GM12878 (cell line): ENCODE results near the gene SLC1A2. TPM values are rescaled to one million over a fixed set of nuclear protein-coding genes. Genes with fewer than 3 reads are reported as not detected.

ENCODE experiments used
- BCL11A ChIP-seq: IDR thresholded peaks from 2 replicates; pipeline ENCODE4 v1.6.1; 2011; ENCODE audit warnings: low read depth, low read length
- CEBPZ ChIP-seq: fragments of 150-350 bp; IDR thresholded peaks from 2 replicates; pipeline ENCODE4 v1.6.1; 2016; ENCODE audit warnings: low read depth, low read length
- CTCF ChIP-seq, 3 experiments: IDR thresholded peaks in 2 of 3; conservative IDR thresholded peaks in 1 of 3; 2 replicates each; pipeline ENCODE4 v1.5.1; 2011; ENCODE audit warnings: low read depth in 3 of 3, low read length in 3 of 3, mild to moderate bottlenecking in 3 of 3, control low read depth in 2 of 3, moderate library complexity in 2 of 3, inconsistent platforms in 1 of 3, mixed read lengths in 1 of 3; ENCODE audit not compliant: control insufficient read depth in 2 of 3, insufficient read depth in 1 of 3; ENCODE audit errors: extremely low read depth in 1 of 3
- ESRRA ChIP-seq: IDR thresholded peaks from 2 replicates; pipeline ENCODE4 v1.6.1; 2012; ENCODE audit warnings: mild to moderate bottlenecking, low read length, improper control_type of control experiment
- FOS ChIP-seq: IDR thresholded peaks from 3 replicates; pipeline ENCODE4 v1.6.1; 2011; ENCODE audit warnings: borderline replicate concordance; ENCODE audit not compliant: insufficient read length; ENCODE audit errors: extremely low read depth
- HDAC6 ChIP-seq: fragments of 200-600 bp; sonication (generic); IDR thresholded peaks from one replicate; pipeline ENCODE4 v1.8.0; 2017; ENCODE audit warnings: antibody characterized with exemption; ENCODE audit not compliant: unreplicated experiment
- HDGF ChIP-seq: fragments of 450-650 bp; IDR thresholded peaks from 2 replicates; pipeline ENCODE4 v1.6.1; 2016; ENCODE audit warnings: antibody characterized with exemption
- LARP7 ChIP-seq: fragments of 450-650 bp; IDR thresholded peaks from 2 replicates; pipeline ENCODE4 v1.6.1; 2017; ENCODE audit warnings: mild to moderate bottlenecking
- MAX ChIP-seq: IDR thresholded peaks from 2 replicates; pipeline ENCODE4 v1.6.1; 2012; ENCODE audit warnings: low read depth, low read length, improper control_type of control experiment
- MTA2 ChIP-seq: fragments of 450-650 bp; IDR thresholded peaks from 2 replicates; pipeline ENCODE4 v1.6.1; 2016; ENCODE audit warnings: low read depth, mild to moderate bottlenecking, moderate library complexity
- MTA3 ChIP-seq: IDR thresholded peaks from 2 replicates; pipeline ENCODE4 v1.6.1; 2012; ENCODE audit warnings: low read length, inconsistent platforms, borderline replicate concordance
- PBX3 ChIP-seq: IDR thresholded peaks from 2 replicates; pipeline ENCODE4 v1.6.1; 2011; ENCODE audit warnings: mild to moderate bottlenecking, low read depth, low read length, moderate library complexity; ENCODE audit not compliant: insufficient replicate concordance
- POU2F2 ChIP-seq: IDR thresholded peaks from 3 replicates; pipeline ENCODE4 v1.6.1; 2011; ENCODE audit warnings: low read depth, mild to moderate bottlenecking, low read length, borderline replicate concordance
- RELA ChIP-seq: fragments of 450-650 bp; IDR thresholded peaks from 2 replicates; pipeline ENCODE4 v1.8.0; 2014; ENCODE audit warnings: borderline replicate concordance; ENCODE audit not compliant: partially characterized antibody
- SIX5 ChIP-seq: IDR thresholded peaks from 2 replicates; pipeline ENCODE4 v1.6.1; 2011; ENCODE audit warnings: mild to moderate bottlenecking, low read depth, low read length, moderate library complexity; ENCODE audit not compliant: severe bottlenecking
- SMC3 ChIP-seq: IDR thresholded peaks from 2 replicates; pipeline ENCODE4 v1.6.1; 2011; ENCODE audit warnings: low read length, improper control_type of control experiment, borderline replicate concordance
- STAT1 ChIP-seq: fragments of 450-650 bp; conservative IDR thresholded peaks from 2 replicates; pipeline ENCODE4 v1.6.1; 2014; ENCODE audit warnings: antibody characterized with exemption, mild to moderate bottlenecking
- STAT3 ChIP-seq: IDR thresholded peaks from 2 replicates; pipeline ENCODE4 v1.6.1; 2011; ENCODE audit warnings: low read depth, low read length, improper control_type of control experiment
- SUPT20H ChIP-seq: IDR thresholded peaks from 2 replicates; pipeline ENCODE4 v1.6.1; 2011; ENCODE audit warnings: low read depth, mild to moderate bottlenecking, low read length, moderate library complexity, borderline replicate concordance; ENCODE audit not compliant: control insufficient read depth
- SUZ12 ChIP-seq: fragments of 200-600 bp; sonication (generic); IDR thresholded peaks from one replicate; pipeline ENCODE4 v1.6.1; 2018; ENCODE audit warnings: antibody characterized with exemption, mild to moderate bottlenecking; ENCODE audit not compliant: unreplicated experiment
- TCF3 ChIP-seq: IDR thresholded peaks from 2 replicates; pipeline ENCODE4 v1.6.1; 2012; ENCODE audit warnings: low read depth, mild to moderate bottlenecking, low read length, borderline replicate concordance; ENCODE audit not compliant: insufficient read depth
- WRNIP1 ChIP-seq: IDR thresholded peaks from 2 replicates; pipeline ENCODE4 v1.6.1; 2011; ENCODE audit warnings: low read depth, low read length, improper control_type of control experiment, borderline replicate concordance
- YBX1 ChIP-seq: fragments of 450-650 bp; IDR thresholded peaks from 2 replicates; pipeline ENCODE4 v1.6.1; 2016; ENCODE audit warnings: antibody characterized with exemption
- ZNF217 ChIP-seq: fragments of 450-650 bp; IDR thresholded peaks from 2 replicates; pipeline ENCODE4 v1.6.1; 2017; ENCODE audit warnings: antibody characterized with exemption, mild to moderate bottlenecking
- ZNF622 ChIP-seq: fragments of 450-650 bp; IDR thresholded peaks from 2 replicates; pipeline ENCODE4 v1.6.1; 2017; ENCODE audit warnings: mild to moderate bottlenecking, inconsistent platforms
- polyA plus RNA-seq, 11 experiments: library from polyadenylated mRNA; depleted of rRNA in 4 of 11; unstranded in 6 of 11; stranded (reverse) in 5 of 11; fragments of >200 nt; fragmentation: Nextera tagmentation in 4 of 11; fragmentation: Illumina TruSeq in 1 of 11; extraction: Ambion mirVana in 4 of 11; extraction: Trizol in 1 of 11; gene quantifications; 1 replicate in 1 of 11; 2 replicates in 10 of 11; pipeline versions ENCODE4 v1.2.1 to v1.2.3, GENCODE V29; 2011 to 2016; ENCODE audit warnings: inconsistent platforms in 2 of 11, missing spikeins in 2 of 11, low read depth in 1 of 11
- total RNA-seq, 4 experiments: library from RNA; depleted of rRNA in 3 of 4; stranded (reverse); fragments of >200 nt in 3 of 4; fragmentation: Illumina TruSeq in 1 of 4; extraction: Trizol in 1 of 4; gene quantifications; 2 replicates each; pipeline versions ENCODE4 v1.2.1 to v1.2.3, GENCODE V29; 2013 to 2021

The SLC1A2 gene
- total and polyA plus RNA-seq, 10 of the 15 experiments (the other 5 are each of a cell fraction or from before 2014, with no cell fraction given), result 0.01 to 0.84 (median 0.22) TPM; not detected in 1

GRCh38 chr11:35272391-35272902, 146.9 kb downstream of the SLC1A2 start (continued):
- no peak for TF ChIP-seq PBX3
- no peak for TF ChIP-seq FOS
- TF ChIP-seq POU2F2, result peak; percentile 60; the same call in 1 of the 3 replicates
- peak; percentile 85 for TF ChIP-seq MTA2
- TF ChIP-seq MAX, result no peak
- no peak for TF ChIP-seq SUPT20H
- peak; percentile 63 for TF ChIP-seq RELA
- TF ChIP-seq TCF3, result peak; percentile 68; the same call in 1 of the 2 replicates
- TF ChIP-seq WRNIP1, result no peak
- TF ChIP-seq YBX1, result no peak
- no peak for TF ChIP-seq ESRRA
- TF ChIP-seq STAT1, result no peak
- no peak for TF ChIP-seq CEBPZ
- peak; percentile 78 for TF ChIP-seq BCL11A
- TF ChIP-seq STAT3, result no peak
- TF ChIP-seq CTCF (IDR thresholded peaks at IDR 0.05 in 2 of 3, conservative IDR thresholded peaks at IDR 0.05 in 1 of 3; ENCODE audit: control insufficient read depth in 2 of 3, extremely low read depth in 1 of 3, insufficient read depth in 1 of 3, low read depth in 3 of 3, low read length in 3 of 3), result peak; percentile 5 to 12 (median 10); a peak in 3 of 6 replicates
- TF ChIP-seq SUZ12, result no peak
- peak; percentile 79; the same call in 1 of the 2 replicates for TF ChIP-seq MTA3
- no peak for TF ChIP-seq HDGF
- no peak for TF ChIP-seq ZNF217
- TF ChIP-seq HDAC6, result no peak
- no peak for TF ChIP-seq LARP7
- TF ChIP-seq SIX5, result no peak
- TF ChIP-seq ZNF622, result no peak
- TF ChIP-seq SMC3, result peak; percentile 17; the same call in 1 of the 2 replicates
